Measurements from ENCODE around the gene HPCA.

The HPCA gene

GRCh38 chr1:32939655-32940371 is 53.5 kb downstream of the HPCA start:
- DNase-seq = no peak

- DNase-seq = no peak
Measured at GRCh38 chr1:32944180-32944579, 57.9 kb downstream of the HPCA start.

Data from NCI-H1694 treated with DMSO at 0.1 percent for 48 hours (cell line).